GM18508 (cell line): ENCODE data around the gene DDX24.

Source experiments
- ATAC-seq: cut with Tn5 transposase; IDR thresholded peaks from one replicate; pipeline ENCODE4 v1.9.1; 2021; ENCODE audit warnings: moderate number of reproducible peaks; ENCODE audit not compliant: insufficient read depth, unreplicated experiment

Gene DDX24

DNA sequence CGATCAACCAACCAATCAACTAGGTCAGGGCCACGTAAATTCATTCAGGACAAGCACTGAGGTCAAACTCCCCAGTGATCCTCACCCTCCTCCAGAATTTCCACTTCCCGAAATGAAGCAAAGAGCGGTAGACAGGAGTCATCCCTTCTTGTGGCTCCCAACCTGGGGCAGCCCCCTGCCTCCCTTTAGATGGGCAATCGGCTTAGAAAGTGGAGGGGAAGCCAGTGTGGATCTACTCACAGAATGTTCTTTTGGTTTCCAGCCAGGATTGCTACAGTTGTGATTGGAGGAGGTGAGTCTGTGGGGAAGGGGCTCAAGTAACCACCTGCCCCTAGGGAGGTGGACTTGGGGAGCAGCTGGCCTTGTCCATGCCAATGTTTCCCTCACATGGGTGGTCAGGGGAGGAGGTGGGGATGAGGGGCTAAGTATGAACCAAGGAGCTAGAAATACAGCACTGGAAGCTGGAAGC, 33.6 kb upstream of the DDX24 start:
- ATAC-seq, result no peak

GRCh38 chr14:94113908-94114588, 33.0 kb upstream of the DDX24 start:
- ATAC-seq, result no peak

DNA sequence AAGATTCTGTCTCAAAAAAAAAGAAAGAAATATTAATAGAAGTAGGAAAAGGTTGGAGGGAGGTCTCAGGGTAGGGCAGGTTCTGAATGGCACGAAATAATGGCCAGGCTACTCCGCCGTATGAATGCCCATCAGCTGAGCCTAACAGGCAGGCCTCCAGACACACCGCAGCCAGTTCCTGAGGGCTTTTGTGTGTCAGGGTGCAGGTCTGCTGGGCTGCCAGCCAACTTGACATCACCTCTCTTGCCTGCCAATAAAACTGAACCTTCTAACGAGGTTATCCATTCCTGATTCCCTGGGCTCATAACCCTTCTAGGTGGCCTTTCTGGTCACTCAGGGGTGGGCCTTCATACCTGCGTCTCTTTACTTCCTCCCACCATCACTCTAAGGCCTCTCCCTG, 32.5 kb upstream of the DDX24 start:
- no peak for ATAC-seq

DNA sequence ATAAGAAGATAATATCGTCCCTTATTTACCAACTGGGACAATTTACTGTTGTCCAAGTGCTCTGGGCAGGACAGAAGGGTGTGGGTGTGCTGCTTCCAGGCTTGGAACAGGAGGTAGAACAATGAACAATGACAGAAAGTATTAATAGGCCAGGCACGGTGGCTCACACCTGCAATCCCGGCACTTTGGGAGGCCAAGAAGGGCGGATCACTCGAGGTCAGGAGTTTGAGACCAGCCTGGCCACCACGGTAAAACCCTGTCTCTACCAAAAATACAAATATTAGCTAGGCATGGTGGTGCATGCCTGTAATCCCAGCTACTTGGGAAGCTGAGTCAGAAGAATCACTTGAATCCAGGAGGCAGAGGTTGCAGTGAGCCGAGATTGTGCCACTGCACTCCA, 32.1 kb upstream of the DDX24 start:
- ATAC-seq, result no peak

DNA sequence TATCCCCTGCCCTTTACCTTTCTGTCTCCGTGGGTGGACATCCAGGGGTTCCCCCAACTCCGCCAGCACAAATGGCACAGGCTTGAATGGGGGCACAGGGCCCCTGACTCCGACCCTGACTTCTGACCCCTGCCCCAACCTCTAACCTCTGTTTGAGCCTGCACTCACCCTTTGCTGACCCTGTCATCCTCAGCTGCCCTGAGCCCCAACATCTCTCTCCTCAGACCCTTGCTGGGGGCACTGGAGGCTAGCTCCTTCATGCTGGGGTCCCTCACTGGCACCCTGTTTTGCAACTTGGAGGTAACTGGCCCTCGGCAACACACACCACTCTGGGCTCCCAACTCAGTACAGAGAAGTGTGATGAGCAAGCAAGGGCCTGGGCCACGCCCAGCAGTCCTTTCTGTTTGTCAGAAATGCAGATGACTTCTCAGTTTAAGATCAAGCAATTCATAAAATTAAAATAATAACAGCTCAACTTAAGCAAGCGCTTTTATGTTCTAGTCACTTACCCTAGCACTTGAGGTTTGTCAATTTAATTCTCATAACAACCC, 31.6 kb upstream of the DDX24 start:
- ATAC-seq, result no peak

DNA sequence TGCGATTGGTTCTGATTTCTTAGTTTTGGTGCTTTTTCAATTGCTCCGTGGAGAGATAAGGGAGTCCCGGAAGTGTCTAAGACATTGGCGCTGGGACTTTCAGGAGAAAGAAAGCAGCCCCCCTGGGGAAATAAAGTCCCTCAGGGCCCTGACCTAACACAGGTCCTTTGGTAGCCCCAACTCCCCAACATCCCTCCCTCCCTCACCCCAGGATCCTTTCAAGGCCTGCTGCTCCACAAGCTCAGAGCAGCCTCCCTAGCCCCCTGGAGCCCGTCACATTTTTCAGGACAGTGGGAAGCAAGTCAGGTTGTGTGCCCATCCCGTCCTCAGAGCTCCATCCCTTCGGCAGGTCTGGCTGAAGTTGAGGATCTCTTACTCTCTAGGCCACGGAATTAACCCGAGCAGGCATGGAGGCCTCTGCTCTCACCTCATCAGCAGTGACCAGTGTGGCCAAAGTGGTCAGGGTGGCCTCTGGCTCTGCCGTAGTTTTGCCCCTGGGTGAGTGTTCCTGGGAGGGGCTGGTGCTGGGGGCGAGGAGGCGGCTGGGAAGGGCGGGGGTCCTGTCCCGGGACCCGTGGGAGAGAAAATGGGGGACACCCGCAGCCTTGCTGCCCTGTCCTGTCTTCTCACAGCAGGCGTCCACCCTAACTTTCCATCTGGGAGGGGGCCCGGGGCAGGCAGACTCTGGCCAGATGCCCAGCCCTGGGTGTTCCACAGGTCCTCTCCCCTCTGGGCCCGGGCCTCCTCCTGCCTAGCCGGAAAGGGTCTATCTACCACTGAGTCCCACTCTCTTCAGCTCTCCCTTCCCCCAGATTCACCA, 30.5 kb upstream of the DDX24 start:
- no peak for ATAC-seq

GRCh38 chr14:94110552-94111181, 29.7 kb upstream of the DDX24 start, which contains the start of gene IFI27:
Gene IFI27, plus strand, starts transcription at chr14:94110736.
- ATAC-seq, result no peak

GRCh38 chr14:94109915-94110250, 28.9 kb upstream of the DDX24 start:
- no peak for ATAC-seq

- ATAC-seq, result no peak
These were observed 23.7 kb upstream of the DDX24 start for GRCh38 chr14:94104731-94105130.

DNA sequence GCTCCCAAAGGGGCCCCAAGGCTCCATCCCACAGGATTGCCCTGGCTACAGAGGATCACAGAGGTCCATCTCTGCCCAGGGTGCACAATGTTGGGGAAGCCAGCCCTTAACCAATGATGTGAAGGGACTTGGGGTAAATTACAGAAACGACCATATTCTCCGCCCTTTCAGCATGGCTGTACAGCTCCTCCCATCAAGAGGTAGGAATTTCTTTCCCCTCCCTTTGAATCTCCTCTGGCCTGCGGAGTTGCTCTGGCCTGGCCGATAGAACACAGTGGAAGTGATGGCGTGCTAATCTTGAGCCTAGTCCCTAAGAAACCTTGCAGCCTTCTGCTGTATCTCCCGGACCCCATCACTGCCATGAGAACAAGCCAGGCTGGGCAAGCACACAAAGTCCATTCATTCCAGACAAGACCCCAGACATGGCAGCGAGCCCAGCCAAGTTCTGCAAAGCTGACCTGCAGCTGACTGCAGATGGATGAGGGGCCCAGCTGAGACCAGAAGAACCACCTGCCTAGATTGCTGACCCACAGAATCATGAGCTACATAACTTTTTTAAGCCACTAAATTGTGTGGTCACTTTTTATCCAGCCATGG, 22.6 kb upstream of the DDX24 start:
- ATAC-seq, result no peak

DNA sequence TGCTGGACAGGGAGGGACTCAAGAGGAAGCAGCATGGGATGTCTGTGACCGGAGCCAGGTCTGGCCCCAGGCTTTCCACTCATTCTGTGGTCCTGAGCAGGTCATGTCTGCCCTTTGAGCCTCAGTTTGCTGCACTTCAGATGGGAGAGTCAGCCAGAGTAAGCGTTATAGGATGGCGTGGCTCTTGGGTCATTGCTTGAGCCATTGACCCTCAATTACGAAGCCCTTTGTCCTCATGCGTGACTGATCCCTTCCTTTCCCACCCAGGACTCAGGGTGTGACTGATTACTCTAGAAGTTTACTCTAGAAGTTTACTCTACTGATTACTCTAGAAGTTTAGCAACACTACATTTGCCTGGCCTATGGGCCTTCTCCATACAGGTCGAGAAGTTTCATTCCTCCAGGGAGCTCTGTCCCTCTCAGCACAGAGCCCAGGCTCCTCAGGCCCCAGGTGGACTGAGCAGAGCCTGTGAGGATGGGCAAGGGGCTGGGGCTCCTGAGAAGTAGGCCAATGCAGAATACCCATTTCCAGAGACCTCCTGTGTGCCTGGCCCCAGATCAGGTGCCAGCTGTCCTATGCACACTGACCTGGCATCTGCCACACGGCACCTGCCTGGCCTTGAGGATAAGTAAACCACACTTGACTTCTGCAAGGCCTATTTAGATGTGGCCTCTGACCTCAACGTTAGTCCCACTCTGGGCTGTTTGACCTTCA, 21.9 kb upstream of the DDX24 start:
- no peak for ATAC-seq

GRCh38 chr14:94101748-94102147, 20.7 kb upstream of the DDX24 start:
- ATAC-seq, result no peak

DNA sequence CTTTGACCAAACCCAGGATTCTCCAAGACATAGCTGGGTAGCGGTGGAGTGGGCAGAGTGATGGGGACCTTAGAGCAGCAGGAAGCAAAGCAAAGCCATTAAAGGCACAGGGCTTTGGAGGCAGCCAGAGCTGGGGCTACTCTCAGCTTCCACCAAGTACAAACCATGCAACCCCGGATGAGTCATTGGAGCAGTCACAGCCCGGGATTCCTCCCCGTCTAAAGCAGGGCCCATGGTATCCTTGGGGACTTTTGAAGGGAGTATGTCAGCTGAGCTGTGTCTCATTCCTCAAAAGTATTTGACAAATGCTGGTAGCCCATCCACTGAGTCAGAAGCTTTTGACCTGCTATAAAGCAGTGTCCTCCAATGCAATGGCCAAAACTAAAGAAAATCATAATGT, 19.8 kb upstream of the DDX24 start:
- ATAC-seq, result no peak

DNA sequence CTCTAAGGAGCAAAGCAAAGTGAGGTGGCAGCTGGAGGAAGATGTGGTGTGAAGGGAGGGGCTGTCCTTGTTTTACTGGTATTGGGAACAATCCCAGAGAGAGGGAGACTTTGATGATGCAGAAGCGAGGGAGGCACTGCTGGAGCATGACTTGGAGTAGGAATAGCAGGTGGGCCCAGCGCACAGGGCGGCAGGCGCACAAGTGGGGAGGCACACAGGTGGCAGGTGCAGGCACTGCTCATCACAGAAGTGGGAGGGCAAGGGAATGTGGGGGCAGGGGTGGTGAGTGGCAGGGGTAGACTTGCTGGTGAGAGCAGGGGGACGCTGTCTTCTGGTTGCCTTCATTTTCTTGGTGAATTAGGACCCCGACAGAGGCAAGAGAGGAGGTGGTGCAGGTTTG, 18.0 kb upstream of the DDX24 start:
- no peak for ATAC-seq

DNA sequence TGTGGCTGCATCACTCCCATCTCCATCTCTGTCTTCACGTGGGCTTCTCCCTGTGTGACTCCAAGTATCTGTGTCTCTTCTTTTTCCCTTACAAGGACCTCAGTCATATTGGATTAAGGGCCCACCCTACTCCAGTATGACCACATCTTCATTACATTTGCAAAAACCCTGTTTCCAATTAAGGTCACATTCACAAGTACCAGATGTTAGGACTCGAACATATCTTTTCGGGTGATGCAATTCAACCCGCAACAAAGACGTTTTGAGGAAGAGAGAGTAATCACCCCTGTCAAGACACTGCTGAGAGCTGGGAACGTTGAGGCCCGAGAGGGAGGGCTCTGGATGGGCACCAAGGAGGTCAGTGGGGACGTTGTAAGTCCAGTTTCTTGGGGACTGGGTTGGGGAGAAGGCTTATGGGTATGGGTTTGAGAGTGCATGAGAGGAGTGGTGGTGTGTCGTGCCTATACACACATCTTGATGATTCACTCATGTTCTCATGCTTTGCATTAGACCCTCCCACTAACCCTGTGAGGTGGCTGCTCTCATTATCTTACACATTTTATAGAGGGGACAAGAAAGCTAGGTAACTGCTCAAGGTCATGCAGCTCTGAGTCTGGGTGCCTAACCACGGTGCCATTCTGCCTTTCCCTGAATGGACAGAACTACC, 17.5 kb upstream of the DDX24 start:
- no peak for ATAC-seq

- no peak for ATAC-seq
These were observed 16.1 kb upstream of the DDX24 start for GRCh38 chr14:94097091-94097490.

GRCh38 chr14:94093418-94093817, 12.4 kb upstream of the DDX24 start:
- no peak for ATAC-seq

DNA sequence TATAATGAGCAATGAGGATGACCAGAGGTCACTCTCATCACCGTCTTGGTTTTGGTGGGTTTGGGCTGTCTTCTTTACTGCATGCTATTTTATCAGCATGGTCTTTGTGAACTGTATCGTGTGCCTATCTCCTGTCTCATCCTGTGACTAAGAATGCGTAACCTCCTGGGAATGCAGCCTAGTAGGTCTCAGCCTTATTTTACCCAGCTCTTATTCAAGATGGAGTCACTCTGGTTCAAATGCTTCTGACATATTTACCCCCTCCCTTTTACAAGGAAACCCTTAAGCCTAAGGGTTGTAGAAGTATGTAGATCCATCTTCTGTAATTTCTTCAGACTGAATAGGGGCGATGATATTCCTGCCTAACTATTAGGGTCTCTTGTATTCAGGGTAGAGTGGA, 8.5 kb upstream of the DDX24 start:
- no peak for ATAC-seq

GRCh38 chr14:94088516-94088915, 7.5 kb upstream of the DDX24 start:
- no peak for ATAC-seq

- ATAC-seq, result no peak
These were observed 6.9 kb upstream of the DDX24 start for GRCh38 chr14:94087891-94088290.
